Subcutaneous abdominal adipose tissue (tissue), 5 donors: ENCODE measurements around the gene SLC25A24.

ENCODE experiments used
- H3K27ac ChIP-seq: one replicate; pipeline ENCODE4 v1.7.0; 2013; ENCODE audit warnings: low read depth, mild to moderate bottlenecking, inconsistent platforms, low read length, moderate library complexity
- H3K27me3 ChIP-seq, 5 donors: one replicate each; pipeline ENCODE4 v1.7.0; 2013; ENCODE audit warnings: low read length in 5 of 5, inconsistent platforms in 1 of 5; ENCODE audit not compliant: control insufficient read depth in 5 of 5, insufficient read depth in 4 of 5
- H3K36me3 ChIP-seq, 5 donors: one replicate each; pipeline ENCODE4 v1.7.0; 2013; ENCODE audit warnings: low read length in 5 of 5; ENCODE audit not compliant: control insufficient read depth in 5 of 5, insufficient read depth in 5 of 5
- H3K4me1 ChIP-seq, 5 donors: one replicate each; pipeline ENCODE4 v1.7.0; 2013; ENCODE audit warnings: low read length in 5 of 5, mild to moderate bottlenecking in 3 of 5, moderate library complexity in 1 of 5; ENCODE audit not compliant: control insufficient read depth in 5 of 5, insufficient read depth in 5 of 5
- H3K4me3 ChIP-seq, 5 donors: one replicate each; pipeline ENCODE4 v1.7.0; 2013; ENCODE audit warnings: low read length in 5 of 5, low read depth in 1 of 5
- H3K9ac ChIP-seq, 5 donors: one replicate each; pipeline ENCODE4 v1.7.0; 2013; ENCODE audit warnings: low read length in 5 of 5, mild to moderate bottlenecking in 4 of 5, moderate library complexity in 3 of 5
- H3K9me3 ChIP-seq, 5 donors: one replicate each; pipeline ENCODE4 v1.7.0; 2013; ENCODE audit warnings: low read length in 5 of 5; ENCODE audit not compliant: control insufficient read depth in 5 of 5
- donor health status: healthy.
- donor health status: healthy.
- donor health status: healthy.
- donor health status: healthy.
- donor health status: healthy.

The SLC25A24 gene

GRCh38 chr1:108199201-108199691, 897 bp downstream of the SLC25A24 start:
- Histone ChIP-seq H3K36me3 (peaks cover 4 to 12% (median 6%) of the 10 kb centered on the region in 5 donors), H3K27ac (peak overlapping the region; percentile 96), H3K27me3 (no peaks in the 10 kb centered on the region), H3K9me3 (no peaks in the 10 kb centered on the region), H3K4me1 (peaks cover 7 to 54% (median 42%) of the 10 kb centered on the region in 5 donors), H3K9ac (peak overlapping the region; percentile 79 to 91 (median 82)), H3K4me3 (peak overlapping the region; percentile 82 to 98 (median 93))

- H3K27me3 ChIP-seq: no peaks in the 10 kb centered on the region
- peak overlapping the region; percentile 70 for H3K27ac ChIP-seq
- peaks cover 7 to 63% (median 36%) of the 10 kb centered on the region in 5 donors for H3K4me1 ChIP-seq
- H3K4me3 ChIP-seq: no peak overlapping the region
- peaks cover 0 to 2% (median 0%) of the 10 kb centered on the region in 5 donors for H3K9me3 ChIP-seq
- no peak overlapping the region for H3K9ac ChIP-seq
- H3K36me3 ChIP-seq: peaks cover 6 to 24% (median 13%) of the 10 kb centered on the region in 5 donors
Observed at GRCh38 chr1:108194051-108194450, 6.1 kb downstream of the SLC25A24 start.

- peaks cover 2 to 58% (median 29%) of the 10 kb centered on the region in 5 donors for H3K4me1 ChIP-seq
Observed at GRCh38 chr1:108193333-108193732, 6.8 kb downstream of the SLC25A24 start.

GRCh38 chr1:108192581-108192980, 7.6 kb downstream of the SLC25A24 start:
- Histone ChIP-seq H3K27ac (no peak overlapping the region), H3K27me3 (no peaks in the 10 kb centered on the region)

More at GRCh38 chr1:108193333-108193732, 6.8 kb downstream of the SLC25A24 start:
- Histone ChIP-seq H3K4me3 (no peak overlapping the region), H3K9ac (no peak overlapping the region), H3K36me3 (peaks cover 6 to 24% (median 13%) of the 10 kb centered on the region in 5 donors), H3K9me3 (peaks cover 0 to 2% (median 0%) of the 10 kb centered on the region in 5 donors), H3K27ac (peak overlapping the region; percentile 70), H3K27me3 (no peaks in the 10 kb centered on the region)

DNA sequence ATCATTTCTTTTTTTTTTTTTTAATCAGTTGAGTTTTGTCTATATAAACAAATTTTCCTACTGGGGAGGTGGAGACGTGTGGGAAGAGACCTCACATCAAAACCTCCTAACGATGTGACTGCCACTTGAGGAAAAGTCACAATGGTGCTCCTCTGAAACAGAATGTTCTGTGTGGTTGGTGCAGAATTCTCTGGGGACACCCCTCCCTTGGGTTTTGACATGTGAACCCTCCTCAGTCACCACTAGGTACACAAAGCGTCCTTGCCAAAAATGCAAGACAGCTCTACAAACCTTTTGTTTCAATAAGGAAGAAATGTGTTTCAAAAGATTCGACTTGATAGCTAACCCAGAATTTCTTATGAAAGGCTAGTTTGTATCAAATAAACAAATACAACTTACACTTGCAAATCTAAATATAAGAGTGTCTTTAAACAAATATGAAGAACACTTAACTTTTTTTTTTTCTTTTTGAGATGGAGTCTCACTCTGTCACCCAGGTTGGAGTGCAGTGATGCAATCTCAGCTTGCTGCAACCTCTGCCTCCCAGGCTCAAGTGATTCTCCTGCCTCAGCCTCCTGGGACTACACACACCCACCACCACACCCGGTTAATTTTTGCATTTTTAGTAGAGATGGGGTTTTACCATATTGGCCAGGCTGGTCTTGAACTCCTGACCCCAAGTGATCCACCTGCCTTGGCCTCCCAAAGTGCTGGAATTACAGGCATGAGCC, 9.3 kb downstream of the SLC25A24 start:
- peaks cover 0 to 37% (median 15%) of the 10 kb centered on the region in 5 donors for H3K4me1 ChIP-seq
- peaks cover 0 to 2% (median 0%) of the 10 kb centered on the region in 5 donors for H3K9me3 ChIP-seq
- H3K4me3 ChIP-seq: no peak overlapping the region
- H3K27me3 ChIP-seq: no peaks in the 10 kb centered on the region
- H3K9ac ChIP-seq: no peak overlapping the region
- no peak overlapping the region for H3K27ac ChIP-seq
- H3K36me3 ChIP-seq: peaks cover 6 to 18% (median 9%) of the 10 kb centered on the region in 5 donors

More at GRCh38 chr1:108192581-108192980, 7.6 kb downstream of the SLC25A24 start:
- Histone ChIP-seq H3K36me3 (peaks cover 6 to 19% (median 11%) of the 10 kb centered on the region in 5 donors), H3K4me1 (peaks cover 0 to 51% (median 23%) of the 10 kb centered on the region in 5 donors), H3K9me3 (peaks cover 0 to 2% (median 0%) of the 10 kb centered on the region in 5 donors), H3K9ac (no peak overlapping the region), H3K4me3 (no peak overlapping the region)

DNA sequence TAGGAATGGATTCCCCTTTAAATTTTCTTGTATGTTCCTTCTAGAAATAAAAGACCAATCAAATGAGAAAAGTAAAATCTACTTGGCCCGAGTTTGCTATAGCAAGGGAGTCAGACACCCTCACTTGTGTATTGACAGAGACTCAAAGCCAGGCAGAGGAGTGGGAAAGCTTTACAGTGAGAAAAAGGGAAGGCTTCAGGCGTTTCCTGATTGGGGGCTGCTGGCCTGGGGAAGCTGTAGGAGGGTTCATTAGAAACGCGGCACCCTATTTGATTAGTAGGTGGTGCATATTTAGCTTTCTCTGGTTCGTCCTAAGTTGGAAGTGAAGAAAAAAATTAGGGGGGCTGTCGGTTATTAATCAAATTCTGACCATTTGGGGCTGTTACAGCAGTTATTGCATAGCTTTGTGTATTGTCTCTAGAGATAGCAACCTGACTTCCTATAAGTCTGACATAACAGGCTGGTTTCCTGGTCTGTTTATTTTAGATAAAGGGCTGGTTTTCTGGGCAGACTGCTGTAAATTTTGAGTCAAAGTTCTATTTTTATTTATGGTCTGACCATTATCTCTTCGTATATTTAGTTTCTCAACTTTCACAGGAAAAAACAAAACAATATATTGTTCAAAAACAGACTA, 10.0 kb downstream of the SLC25A24 start:
- Histone ChIP-seq H3K9ac (no peak overlapping the region), H3K9me3 (peaks cover 0 to 2% (median 0%) of the 10 kb centered on the region in 5 donors), H3K36me3 (peaks cover 6 to 18% (median 10%) of the 10 kb centered on the region in 5 donors), H3K27me3 (no peaks in the 10 kb centered on the region), H3K4me1 (peaks cover 0 to 37% (median 15%) of the 10 kb centered on the region in 5 donors), H3K27ac (peak overlapping the region; percentile 31), H3K4me3 (no peak overlapping the region)

GRCh38 chr1:108188801-108189200, 11.3 kb downstream of the SLC25A24 start:
- Histone ChIP-seq H3K27ac (no peak overlapping the region), H3K27me3 (no peaks in the 10 kb centered on the region), H3K9me3 (peaks cover 0 to 2% (median 0%) of the 10 kb centered on the region in 5 donors), H3K4me3 (no peak overlapping the region), H3K36me3 (peaks cover 13 to 21% (median 20%) of the 10 kb centered on the region in 5 donors), H3K9ac (no peak overlapping the region), H3K4me1 (peaks cover 0 to 27% (median 5%) of the 10 kb centered on the region in 5 donors)

- H3K4me3 ChIP-seq: no peak overlapping the region
- H3K36me3 ChIP-seq: peaks cover 21 to 49% (median 43%) of the 10 kb centered on the region in 5 donors
- H3K27me3 ChIP-seq: no peaks in the 10 kb centered on the region
- H3K9ac ChIP-seq: no peak overlapping the region
- peaks cover 0 to 4% (median 3%) of the 10 kb centered on the region in 5 donors for H3K9me3 ChIP-seq
- H3K27ac ChIP-seq: no peak overlapping the region
- peaks cover 0 to 3% (median 0%) of the 10 kb centered on the region in 5 donors for H3K4me1 ChIP-seq
Observed at GRCh38 chr1:108182959-108183700, 17.0 kb downstream of the SLC25A24 start.

GRCh38 chr1:108179018-108179417, 21.1 kb downstream of the SLC25A24 start:
- Histone ChIP-seq H3K4me1 (peaks cover 0 to 3% (median 0%) of the 10 kb centered on the region in 5 donors), H3K4me3 (no peak overlapping the region), H3K9me3 (peaks cover 0 to 8% (median 3%) of the 10 kb centered on the region in 5 donors), H3K27ac (no peak overlapping the region), H3K36me3 (peaks cover 21 to 52% (median 48%) of the 10 kb centered on the region in 5 donors), H3K9ac (no peak overlapping the region), H3K27me3 (no peaks in the 10 kb centered on the region)
